SK-N-SH treated with all-trans-retinoic acid at 6 μM for 48 hours (cell line): ENCODE data around the gene MGAT5B.

Source experiments
- BACH2 ChIP-seq: fragments of 250-450 bp; sonication (Bioruptor Pico); IDR thresholded peaks from 2 replicates; pipeline ENCODE4 v1.9.0; 2021; ENCODE audit warnings: mild to moderate bottlenecking, borderline replicate concordance
- CREB5 ChIP-seq: fragments of 250-450 bp; sonication (Bioruptor Pico); IDR thresholded peaks from 2 replicates; pipeline ENCODE4 v1.5.1; 2020; ENCODE audit warnings: low read depth, mild to moderate bottlenecking, moderate library complexity
- CSDC2 ChIP-seq: fragments of 250-450 bp; sonication (Bioruptor Pico); IDR thresholded peaks from 2 replicates; pipeline ENCODE4 v1.5.0; 2020; ENCODE audit warnings: mild to moderate bottlenecking, moderate library complexity
- ESRRG ChIP-seq: fragments of 250-450 bp; sonication (Bioruptor Pico); IDR thresholded peaks from 2 replicates; pipeline ENCODE4 v1.6.1; 2021; ENCODE audit warnings: mild to moderate bottlenecking
- GLIS3 ChIP-seq: fragments of 250-450 bp; sonication (Bioruptor Pico); IDR thresholded peaks from 2 replicates; pipeline ENCODE4 v1.5.0; 2020; ENCODE audit warnings: mild to moderate bottlenecking, moderate library complexity
- OSR1 ChIP-seq: fragments of 250-450 bp; sonication (Bioruptor Pico); IDR thresholded peaks from 2 replicates; pipeline ENCODE4 v1.8.0; 2022; ENCODE audit warnings: moderate library complexity, mild to moderate bottlenecking, inconsistent platforms
- PATZ1 ChIP-seq: fragments of 250-450 bp; sonication (Bioruptor Pico); IDR thresholded peaks from 2 replicates; pipeline ENCODE4 v1.8.0; 2020; ENCODE audit warnings: mild to moderate bottlenecking, moderate library complexity, borderline replicate concordance
- SNAI2 ChIP-seq: fragments of 250-450 bp; sonication (Bioruptor Pico); IDR thresholded peaks from 2 replicates; pipeline ENCODE4 v1.5.0; 2020; ENCODE audit warnings: mild to moderate bottlenecking, moderate library complexity
- TOX ChIP-seq: fragments of 250-450 bp; sonication (Bioruptor Pico); IDR thresholded peaks from 2 replicates; pipeline ENCODE4 v1.8.0; 2021; ENCODE audit warnings: mild to moderate bottlenecking, moderate library complexity, borderline replicate concordance
- TSHZ2 ChIP-seq: fragments of 250-450 bp; sonication (Bioruptor Pico); IDR thresholded peaks from 2 replicates; pipeline ENCODE4 v1.5.0; 2020; ENCODE audit warnings: mild to moderate bottlenecking, moderate library complexity
- ZFP3 ChIP-seq: fragments of 250-450 bp; sonication (Bioruptor Pico); IDR thresholded peaks from 2 replicates; pipeline ENCODE4 v1.5.0; 2020; ENCODE audit warnings: mild to moderate bottlenecking, moderate library complexity
- ZFP30 ChIP-seq: fragments of 450-650 bp; formaldehyde crosslinking; IDR thresholded peaks from 2 replicates; pipeline ENCODE4 v1.5.0; 2022; ENCODE audit warnings: mild to moderate bottlenecking, moderate library complexity

GRCh38 chr17:76844485-76844829, 23.7 kb upstream of the MGAT5B start:
- TF ChIP-seq CREB5 (CRISPR knock-in tag) (no peak), TSHZ2 (CRISPR knock-in tag) (no peak), ZFP3 (CRISPR knock-in tag) (no peak), OSR1 (CRISPR knock-in tag) (no peak), GLIS3 (CRISPR knock-in tag) (no peak), PATZ1 (no peak), CSDC2 (CRISPR knock-in tag) (no peak), BACH2 (CRISPR knock-in tag) (no peak), SNAI2 (CRISPR knock-in tag) (no peak), ZFP30 (CRISPR knock-in tag) (no peak), ESRRG (no peak), TOX (CRISPR knock-in tag) (no peak)
